Stimulated activated CD8-positive, alpha-beta memory T cell treated with anti-CD3 and anti-CD28 coated beads, Interleukin-7, amount 100 ng/mL, for 24 hours (primary cell): Measurements from ENCODE around the gene KLHL25.
A peak's percentile ranks its signal among the peaks of the same experiment; 100 is the strongest.
"Not testable (repeated sequence)": the region's sequence is repeated elsewhere in the genome, so short reads cannot be mapped to it uniquely, and the experiment has no call there.

Experiments
- DNase-seq: peaks from one replicate; pipeline ENCODE4 v3.0.0-alpha.2; 2020; ENCODE audit warnings: low read depth

Gene KLHL25

GRCh38 chr15:85794598-85795336 lies at the start of gene KLHL25:
TSS of gene KLHL25 (minus strand) at chr15:85794925. CDS start at chr15:85769810, 25,115 bp downstream.
- peak; percentile 79 for DNase-seq

DNA sequence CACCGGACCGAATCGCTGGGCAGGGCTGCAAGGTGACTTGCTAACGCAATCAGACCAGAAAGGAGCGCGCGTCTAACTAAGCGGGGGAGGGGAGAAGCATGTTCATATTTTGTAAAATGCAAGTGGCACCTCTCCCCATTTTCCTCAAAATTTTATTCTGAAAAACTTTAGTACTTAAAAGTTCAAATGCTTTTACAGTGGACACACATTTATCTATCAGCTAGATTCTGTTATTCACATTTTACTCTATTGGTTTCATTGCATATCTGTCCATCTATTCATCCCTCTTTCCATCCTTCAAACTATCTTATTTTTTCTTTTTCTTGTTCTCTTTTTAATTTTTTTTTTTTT lies 46.1 kb upstream of the KLHL25 start:
- no peak for DNase-seq

- DNase-seq: peak; percentile 59
These were observed 45.5 kb upstream of the KLHL25 start for GRCh38 chr15:85840079-85840801.

GRCh38 chr15:85839643-85840042 lies 44.9 kb upstream of the KLHL25 start:
- no peak for DNase-seq

DNA sequence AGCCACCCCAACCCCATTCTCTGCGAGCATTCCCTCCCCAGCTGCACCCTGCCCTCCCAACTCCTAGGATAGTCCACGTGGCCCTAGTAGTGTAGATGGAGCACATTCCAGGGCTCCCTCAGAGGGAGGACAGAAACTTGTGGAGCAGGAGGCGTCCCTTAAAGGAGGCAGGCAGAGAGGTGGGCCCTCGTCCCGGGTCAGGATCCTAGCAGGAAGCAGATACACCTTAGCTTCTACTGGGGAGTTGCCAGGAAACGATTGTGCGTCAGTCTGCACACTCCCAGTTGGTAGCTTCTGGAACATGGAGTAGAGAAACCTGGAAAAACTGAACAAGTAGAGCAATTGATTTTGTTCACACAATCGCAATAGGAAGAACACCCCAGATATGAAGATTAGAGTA lies 43.9 kb upstream of the KLHL25 start:
- DNase-seq: no peak

- no peak for DNase-seq
These were observed 43.2 kb upstream of the KLHL25 start for GRCh38 chr15:85837881-85838280.

DNA sequence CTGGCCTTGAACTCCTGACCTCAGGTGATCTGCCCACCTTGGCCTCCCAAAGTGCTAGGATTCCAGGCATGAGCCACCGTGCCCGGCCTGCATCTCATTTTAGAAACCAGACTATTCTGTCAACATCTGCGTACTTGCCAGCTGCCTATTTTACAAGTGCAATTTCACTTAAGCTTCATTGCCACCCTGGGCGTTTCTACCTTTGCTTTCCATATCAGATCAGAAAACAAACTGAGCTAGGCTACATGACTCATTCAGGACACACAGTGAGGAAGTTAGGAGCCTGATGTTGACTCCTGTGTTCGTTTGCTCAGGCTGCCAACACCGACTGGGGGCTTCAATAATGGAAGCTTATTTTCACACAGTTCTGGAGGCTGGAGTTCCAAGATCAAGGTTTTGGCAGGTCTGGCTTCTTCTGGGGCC lies 42.3 kb upstream of the KLHL25 start:
- DNase-seq: no peak

- DNase-seq: no peak
These were observed 39.9 kb upstream of the KLHL25 start for GRCh38 chr15:85834651-85835050.

- no peak for DNase-seq
These were observed 37.7 kb upstream of the KLHL25 start for GRCh38 chr15:85832394-85832793.

DNA sequence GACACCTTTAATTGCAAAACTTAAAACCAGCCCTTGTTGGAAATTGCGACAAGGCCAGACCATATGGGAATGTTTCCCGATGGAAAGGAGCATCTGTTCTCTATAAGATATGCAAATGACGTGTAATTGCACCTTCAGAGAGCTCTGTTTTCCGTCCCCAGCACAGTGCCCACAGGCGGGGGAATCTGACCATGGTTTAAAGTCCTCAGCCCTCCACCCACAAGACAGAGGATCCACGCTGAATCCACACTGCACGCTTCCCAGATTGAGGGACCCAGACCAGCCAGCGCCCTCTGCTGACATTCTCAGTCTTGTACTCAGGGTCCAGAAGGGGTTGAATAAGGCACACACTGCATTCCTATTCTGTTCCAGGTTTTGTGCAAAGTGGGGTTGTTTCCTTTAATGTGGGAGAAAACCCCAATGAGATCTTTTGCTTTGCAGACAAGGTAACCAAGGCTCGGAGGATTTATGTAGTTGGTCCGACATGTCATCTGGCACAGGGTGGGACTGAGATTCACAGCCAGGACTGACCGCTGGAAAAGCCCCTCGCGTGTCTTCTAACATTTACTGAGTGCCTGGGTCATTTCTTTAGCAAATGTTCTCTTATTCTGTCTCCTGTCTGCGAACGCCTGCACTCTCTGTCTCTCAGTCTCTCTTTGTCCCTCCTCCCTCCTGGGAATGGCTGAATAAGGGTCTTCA lies 36.8 kb upstream of the KLHL25 start:
- no peak for DNase-seq

DNA sequence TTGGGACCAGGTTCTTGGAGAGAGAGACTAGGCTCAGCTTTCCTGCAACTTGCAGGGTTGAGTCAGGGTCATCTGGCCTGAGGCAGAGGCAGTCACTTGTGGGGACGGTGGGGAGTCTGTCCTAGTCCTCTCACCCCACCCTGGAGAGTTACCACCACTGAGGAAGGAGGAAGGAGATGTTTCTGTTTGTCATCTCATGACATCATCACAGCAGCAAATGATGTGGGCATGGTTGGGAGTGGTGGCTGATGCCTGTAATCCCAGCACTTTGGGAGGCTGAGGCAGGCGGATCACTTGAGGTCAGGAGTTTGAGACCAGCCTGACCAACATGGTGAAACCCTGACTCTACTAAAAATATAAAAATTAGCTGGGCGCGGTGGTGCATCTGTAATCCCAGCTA lies 35.0 kb upstream of the KLHL25 start:
- DNase-seq: not testable (repeated sequence)

DNA sequence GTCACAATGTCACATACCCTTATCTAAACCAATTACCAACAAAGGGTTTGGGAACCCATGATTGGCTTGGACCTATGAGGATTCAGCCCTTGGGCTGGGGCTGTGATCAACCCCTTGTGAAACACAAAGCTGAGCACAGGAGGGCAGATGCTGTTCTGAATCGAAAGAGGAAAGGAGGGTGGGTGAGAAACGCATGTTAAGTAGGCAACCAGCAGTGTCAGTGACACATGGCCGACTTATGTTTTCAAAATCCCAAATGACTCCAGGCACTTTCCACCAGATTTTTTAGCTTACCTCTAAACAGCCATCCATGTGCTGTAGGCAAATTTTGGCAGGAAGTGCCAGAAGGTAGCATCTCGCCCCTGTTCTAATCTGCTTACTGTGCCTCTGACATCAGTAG lies 34.1 kb upstream of the KLHL25 start:
- DNase-seq: no peak

DNA sequence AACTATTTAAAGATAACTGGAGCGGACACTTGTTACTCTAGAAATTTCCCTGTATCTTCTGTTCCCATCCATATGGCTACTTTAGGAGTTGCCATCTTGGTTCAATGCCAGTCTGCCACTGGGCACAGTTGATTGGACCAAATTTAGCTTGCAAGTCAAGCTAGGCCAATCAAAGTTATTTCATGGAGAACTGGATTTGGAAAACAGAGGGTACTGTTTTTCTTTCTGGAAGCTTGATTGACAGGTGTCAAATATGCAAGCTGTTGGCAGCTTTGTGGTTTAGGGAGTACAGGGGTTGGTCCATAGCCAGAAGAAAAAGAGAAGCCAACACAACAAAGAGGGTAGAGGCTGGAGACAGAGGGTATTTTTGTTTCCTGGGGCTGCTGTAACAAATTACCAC lies 33.4 kb upstream of the KLHL25 start:
- no peak for DNase-seq

GRCh38 chr15:85826756-85827515 lies 32.2 kb upstream of the KLHL25 start:
- no peak for DNase-seq

DNA sequence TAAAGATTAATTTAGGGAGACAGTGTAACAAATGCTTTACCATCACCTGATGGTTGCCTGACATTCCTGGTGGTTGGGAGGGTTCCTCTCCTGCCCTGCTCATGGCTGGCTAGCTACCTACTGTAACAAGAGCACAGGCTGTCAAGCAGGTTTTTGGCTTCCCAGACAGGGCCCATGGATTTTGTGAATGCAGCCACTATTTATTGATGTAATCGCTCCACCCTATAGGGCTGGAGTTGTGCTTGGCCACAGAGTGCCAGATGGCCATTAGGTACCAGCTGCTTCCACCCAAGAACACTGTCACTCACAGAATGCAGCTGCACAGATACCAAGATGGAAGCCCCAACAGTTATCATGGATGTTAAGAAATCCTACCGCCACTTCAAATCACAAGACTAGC lies 31.0 kb upstream of the KLHL25 start:
- no peak for DNase-seq

DNA sequence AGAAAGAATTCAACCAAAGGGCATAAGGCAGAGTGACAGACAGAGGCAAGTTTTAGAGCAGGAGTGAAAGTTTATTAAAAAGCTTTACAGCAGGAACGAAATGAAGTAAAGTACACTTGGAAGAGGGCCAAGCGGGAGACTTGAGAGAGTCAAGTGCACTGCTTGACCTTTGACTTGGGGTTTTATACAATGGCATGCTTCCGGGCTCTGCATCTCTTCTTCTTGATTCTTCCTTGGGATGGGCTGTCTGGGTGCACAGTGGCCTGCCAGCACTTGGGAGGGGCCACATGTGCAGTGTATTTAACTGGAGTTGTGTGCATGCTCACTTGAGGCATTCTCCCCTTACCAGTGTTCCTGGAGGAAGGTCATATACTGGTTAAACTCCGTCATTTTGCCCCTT lies 30.4 kb upstream of the KLHL25 start:
- DNase-seq: no peak

GRCh38 chr15:85821545-85821944 lies 26.8 kb upstream of the KLHL25 start:
- DNase-seq: no peak

DNA sequence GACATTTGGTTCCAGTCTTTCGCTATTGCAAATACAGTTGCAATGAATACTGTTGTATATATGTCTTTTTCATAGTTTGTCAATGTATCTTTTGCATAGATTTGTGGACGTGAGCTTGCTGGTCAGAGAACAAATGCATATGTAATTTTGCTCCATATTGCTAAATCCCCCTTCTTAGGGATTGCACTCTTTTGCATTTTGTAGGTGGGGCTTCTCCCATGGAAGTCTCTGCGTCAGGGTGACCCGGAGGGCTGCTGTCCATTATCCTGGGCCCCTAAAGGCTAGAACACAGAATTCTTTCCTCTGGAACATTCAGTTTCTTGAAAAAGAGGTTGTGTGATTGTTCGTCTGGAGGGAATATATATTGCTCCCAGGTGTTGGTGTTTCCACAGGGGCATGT lies 25.2 kb upstream of the KLHL25 start:
- DNase-seq: no peak

- no peak for DNase-seq
These were observed 18.5 kb upstream of the KLHL25 start for GRCh38 chr15:85813234-85813633.

- DNase-seq: no peak
These were observed 15.3 kb upstream of the KLHL25 start for GRCh38 chr15:85810075-85810474.

DNA sequence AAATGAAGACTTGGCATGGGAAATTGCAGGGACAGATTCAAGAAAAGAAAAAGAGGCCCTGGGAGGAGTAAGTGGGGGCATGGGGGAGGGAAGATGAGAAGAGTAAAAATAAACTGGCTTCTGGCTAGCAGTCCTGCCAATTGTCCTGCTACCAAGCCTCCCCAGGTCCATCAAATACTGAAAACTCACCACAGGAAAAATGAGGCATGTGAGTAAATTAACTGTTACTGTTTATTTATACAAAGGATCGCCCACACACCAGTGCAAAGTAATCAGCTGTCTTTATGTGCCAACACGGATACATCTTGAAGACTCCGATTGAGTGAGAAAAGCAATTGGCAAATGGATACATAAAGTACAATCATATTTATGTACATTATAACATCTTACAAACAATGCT lies 10.7 kb upstream of the KLHL25 start:
- DNase-seq: no peak

- no peak for DNase-seq
These were observed 9.9 kb upstream of the KLHL25 start for GRCh38 chr15:85804481-85805170.
